ENCODE results near the gene CNTN5.

The CNTN5 gene

GRCh38 chr11:99423428-99423983, 402.8 kb downstream of the CNTN5 start:
- no peaks in the 10 kb centered on the region for H3K36me3 Mint-ChIP-seq (ENCODE audit: low read depth)
- no peak overlapping the region for H3K4me3 Mint-ChIP-seq
- H3K27me3 Mint-ChIP-seq = no peaks in the 10 kb centered on the region
- no peak overlapping the region for H3K27ac Mint-ChIP-seq
- H3K9me3 Mint-ChIP-seq = peaks cover 16% of the 10 kb centered on the region
- no peaks in the 10 kb centered on the region for H3K4me1 Mint-ChIP-seq (ENCODE audit: low read depth)
- DNase-seq = no peak

GRCh38 chr11:99424313-99425084, 403.8 kb downstream of the CNTN5 start:
- Mint-ChIP-seq H3K9me3 (peaks cover 18% of the 10 kb centered on the region), H3K4me1 (ENCODE audit: low read depth) (no peaks in the 10 kb centered on the region), H3K4me3 (no peak overlapping the region), H3K36me3 (ENCODE audit: low read depth) (no peaks in the 10 kb centered on the region), H3K27me3 (no peaks in the 10 kb centered on the region), H3K27ac (no peak overlapping the region)
- no peak for DNase-seq

GRCh38 chr11:99425596-99425995, 404.8 kb downstream of the CNTN5 start:
- Mint-ChIP-seq H3K27ac (no peak overlapping the region), H3K4me1 (ENCODE audit: low read depth) (no peaks in the 10 kb centered on the region), H3K27me3 (no peaks in the 10 kb centered on the region), H3K36me3 (ENCODE audit: low read depth) (no peaks in the 10 kb centered on the region), H3K4me3 (no peak overlapping the region), H3K9me3 (peaks cover 18% of the 10 kb centered on the region)
- DNase-seq = no peak

GRCh38 chr11:99432677-99433076, 411.9 kb downstream of the CNTN5 start:
- Mint-ChIP-seq H3K27me3 (no peaks in the 10 kb centered on the region), H3K36me3 (ENCODE audit: low read depth) (no peaks in the 10 kb centered on the region), H3K9me3 (peaks cover 15% of the 10 kb centered on the region), H3K4me3 (no peak overlapping the region), H3K4me1 (ENCODE audit: low read depth) (no peaks in the 10 kb centered on the region), H3K27ac (no peak overlapping the region)
- DNase-seq = no peak

GRCh38 chr11:99443276-99443675, 422.5 kb downstream of the CNTN5 start:
- no peaks in the 10 kb centered on the region for H3K4me1 Mint-ChIP-seq (ENCODE audit: low read depth)
- no peak overlapping the region for H3K4me3 Mint-ChIP-seq
- H3K27me3 Mint-ChIP-seq = no peaks in the 10 kb centered on the region
- peaks cover 10% of the 10 kb centered on the region for H3K9me3 Mint-ChIP-seq
- H3K27ac Mint-ChIP-seq = no peak overlapping the region
- no peaks in the 10 kb centered on the region for H3K36me3 Mint-ChIP-seq (ENCODE audit: low read depth)
- DNase-seq = no peak

GRCh38 chr11:99446400-99446799, 425.7 kb downstream of the CNTN5 start:
- H3K27ac Mint-ChIP-seq = no peak overlapping the region
- no peaks in the 10 kb centered on the region for H3K4me1 Mint-ChIP-seq (ENCODE audit: low read depth)
- H3K9me3 Mint-ChIP-seq = peaks cover 6% of the 10 kb centered on the region
- H3K27me3 Mint-ChIP-seq = no peaks in the 10 kb centered on the region
- no peak for DNase-seq
- no peaks in the 10 kb centered on the region for H3K36me3 Mint-ChIP-seq (ENCODE audit: low read depth)
- H3K4me3 Mint-ChIP-seq = no peak overlapping the region

GRCh38 chr11:99449345-99449744, 428.6 kb downstream of the CNTN5 start:
- Mint-ChIP-seq H3K9me3 (peaks cover 5% of the 10 kb centered on the region), H3K27ac (no peak overlapping the region)

GRCh38 chr11:99452075-99452474, 431.3 kb downstream of the CNTN5 start:
- no peaks in the 10 kb centered on the region for H3K27me3 Mint-ChIP-seq
- no peak overlapping the region for H3K4me3 Mint-ChIP-seq
- peaks cover 7% of the 10 kb centered on the region for H3K9me3 Mint-ChIP-seq
- H3K27ac Mint-ChIP-seq = no peak overlapping the region
- H3K36me3 Mint-ChIP-seq (ENCODE audit: low read depth) = no peaks in the 10 kb centered on the region
- DNase-seq = no peak
- no peaks in the 10 kb centered on the region for H3K4me1 Mint-ChIP-seq (ENCODE audit: low read depth)

More at GRCh38 chr11:99449345-99449744, 428.6 kb downstream of the CNTN5 start:
- Mint-ChIP-seq H3K4me3 (no peak overlapping the region), H3K36me3 (ENCODE audit: low read depth) (no peaks in the 10 kb centered on the region), H3K4me1 (ENCODE audit: low read depth) (no peaks in the 10 kb centered on the region), H3K27me3 (no peaks in the 10 kb centered on the region)
- DNase-seq = no peak

- H3K9me3 Mint-ChIP-seq = peaks cover 14% of the 10 kb centered on the region
- H3K4me1 Mint-ChIP-seq (ENCODE audit: low read depth) = no peaks in the 10 kb centered on the region
- no peaks in the 10 kb centered on the region for H3K36me3 Mint-ChIP-seq (ENCODE audit: low read depth)
- no peak for DNase-seq
- H3K27ac Mint-ChIP-seq = no peak overlapping the region
- H3K27me3 Mint-ChIP-seq = no peaks in the 10 kb centered on the region
- H3K4me3 Mint-ChIP-seq = no peak overlapping the region
Measured at GRCh38 chr11:99461913-99462312, 441.2 kb downstream of the CNTN5 start.

- no peaks in the 10 kb centered on the region for H3K36me3 Mint-ChIP-seq (ENCODE audit: low read depth)
- no peak overlapping the region for H3K4me3 Mint-ChIP-seq
- no peaks in the 10 kb centered on the region for H3K27me3 Mint-ChIP-seq
- no peaks in the 10 kb centered on the region for H3K4me1 Mint-ChIP-seq (ENCODE audit: low read depth)
- DNase-seq = no peak
- peaks cover 6% of the 10 kb centered on the region for H3K9me3 Mint-ChIP-seq
- no peak overlapping the region for H3K27ac Mint-ChIP-seq
Measured at GRCh38 chr11:99464985-99465384, 444.2 kb downstream of the CNTN5 start.

- Mint-ChIP-seq H3K4me1 (ENCODE audit: low read depth) (no peaks in the 10 kb centered on the region), H3K27me3 (no peaks in the 10 kb centered on the region), H3K9me3 (peaks cover 7% of the 10 kb centered on the region), H3K36me3 (ENCODE audit: low read depth) (no peaks in the 10 kb centered on the region), H3K4me3 (no peak overlapping the region), H3K27ac (no peak overlapping the region)
- DNase-seq = no peak
Measured at GRCh38 chr11:99489581-99489980, 468.8 kb downstream of the CNTN5 start.

GRCh38 chr11:99494065-99494464, 473.3 kb downstream of the CNTN5 start:
- Mint-ChIP-seq H3K4me3 (no peak overlapping the region), H3K36me3 (ENCODE audit: low read depth) (no peaks in the 10 kb centered on the region), H3K27ac (no peak overlapping the region), H3K9me3 (peaks cover 3% of the 10 kb centered on the region), H3K27me3 (no peaks in the 10 kb centered on the region), H3K4me1 (ENCODE audit: low read depth) (no peaks in the 10 kb centered on the region)
- DNase-seq = no peak

GRCh38 chr11:99501655-99502054, 480.9 kb downstream of the CNTN5 start:
- Mint-ChIP-seq H3K4me3 (no peak overlapping the region), H3K9me3 (peaks cover 26% of the 10 kb centered on the region), H3K27me3 (no peaks in the 10 kb centered on the region), H3K27ac (no peak overlapping the region), H3K4me1 (ENCODE audit: low read depth) (no peaks in the 10 kb centered on the region), H3K36me3 (ENCODE audit: low read depth) (no peaks in the 10 kb centered on the region)
- DNase-seq = no peak

- no peaks in the 10 kb centered on the region for H3K36me3 Mint-ChIP-seq (ENCODE audit: low read depth)
- no peaks in the 10 kb centered on the region for H3K27me3 Mint-ChIP-seq
- peaks cover 23% of the 10 kb centered on the region for H3K9me3 Mint-ChIP-seq
- no peak overlapping the region for H3K27ac Mint-ChIP-seq
- no peaks in the 10 kb centered on the region for H3K4me1 Mint-ChIP-seq (ENCODE audit: low read depth)
- H3K4me3 Mint-ChIP-seq = no peak overlapping the region
- no peak for DNase-seq
Measured at GRCh38 chr11:99505316-99505715, 484.6 kb downstream of the CNTN5 start.

- H3K4me1 Mint-ChIP-seq (ENCODE audit: low read depth) = no peaks in the 10 kb centered on the region
- no peak overlapping the region for H3K4me3 Mint-ChIP-seq
- H3K36me3 Mint-ChIP-seq (ENCODE audit: low read depth) = no peaks in the 10 kb centered on the region
- H3K27ac Mint-ChIP-seq = no peak overlapping the region
- no peak for DNase-seq
- peaks cover 22% of the 10 kb centered on the region for H3K9me3 Mint-ChIP-seq
- H3K27me3 Mint-ChIP-seq = no peaks in the 10 kb centered on the region
Measured at GRCh38 chr11:99505831-99506230, 485.1 kb downstream of the CNTN5 start.
